Natural killer cell treated with Interleukin-12 subunit alpha and Interleukin-12 subunit beta and Interleukin-15 and Interleukin-18, amount 100 ng/mL, for 72 hours (primary cell): ENCODE measurements around the gene NBAS. TPM values are rescaled to one million over a fixed set of nuclear protein-coding genes. Genes with fewer than 3 reads are reported as not detected.
A peak's percentile ranks its signal among the peaks of the same experiment; 100 is the strongest.

Experiments
- ATAC-seq, 2 donors: fragments of 150-1000 bp; cut with Tn5 transposase in 1 of 2; sonication (Bioruptor Pico), chemical (Tn5 transposase) in 1 of 2; 2 replicates each; pipeline ENCODE4 v1.10.0; 2021
- DNase-seq: peaks from one replicate; pipeline ENCODE4 v3.0.0; 2022; ENCODE audit warnings: low spot score
- H3K27ac Mint-ChIP-seq, 2 donors: 1 replicate in 1 of 2; 2 replicates in 1 of 2; pipeline ENCODE4 v1.8.0; 2022; ENCODE audit warnings: mixed read lengths in 2 of 2, mild to moderate bottlenecking in 1 of 2, moderate library complexity in 1 of 2
- H3K27me3 Mint-ChIP-seq, 2 donors: 1 replicate in 1 of 2; 2 replicates in 1 of 2; pipeline ENCODE4 v1.8.0; 2022; ENCODE audit warnings: mixed read lengths in 2 of 2
- H3K36me3 Mint-ChIP-seq: one replicate; pipeline ENCODE4 v1.8.0; 2022; ENCODE audit warnings: mixed read lengths
- H3K4me1 Mint-ChIP-seq, 2 donors: 1 replicate in 1 of 2; 2 replicates in 1 of 2; pipeline ENCODE4 v1.8.0; 2022; ENCODE audit warnings: low read depth in 2 of 2, mixed read lengths in 2 of 2, mild to moderate bottlenecking in 1 of 2
- H3K4me3 Mint-ChIP-seq: one replicate; pipeline ENCODE4 v1.8.0; 2022; ENCODE audit warnings: mixed read lengths
- H3K9me3 Mint-ChIP-seq: 2 replicates; pipeline ENCODE4 v1.8.0; 2022; ENCODE audit warnings: mixed read lengths
- total RNA-seq, 2 donors: library from RNA; stranded (reverse); gene quantifications; one replicate each; pipeline ENCODE4 v1.2.3, GENCODE V29; 2022

Gene NBAS
- total RNA-seq, 2 donors from 2014 or later, result 39.0 to 49.5 TPM

DNA sequence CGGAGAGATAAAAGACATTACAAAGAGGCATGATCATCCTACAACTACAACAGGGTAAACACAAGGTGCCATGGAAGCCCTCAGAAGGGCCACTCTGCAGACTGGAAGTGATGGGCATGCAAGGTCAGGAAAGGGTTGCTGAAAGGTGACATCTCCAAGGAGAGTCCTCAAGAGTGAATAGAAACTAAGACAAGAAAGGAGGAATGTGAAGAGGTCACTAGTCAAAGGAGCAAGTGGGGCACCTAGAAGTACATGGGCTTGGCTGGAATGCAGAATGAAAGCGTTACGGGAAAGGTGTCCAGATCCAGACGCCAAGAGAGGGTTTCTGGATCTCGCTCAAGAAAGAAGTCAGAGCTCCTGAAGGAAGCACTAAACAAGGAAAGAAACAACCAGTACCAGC, 314.3 kb downstream of the NBAS start:
- peaks cover 23% of the 10 kb centered on the region for H3K36me3 Mint-ChIP-seq
- no peak overlapping the region for H3K27ac Mint-ChIP-seq
- no peaks in the 10 kb centered on the region for H3K27me3 Mint-ChIP-seq
- no peaks in the 10 kb centered on the region for H3K9me3 Mint-ChIP-seq
- no peak overlapping the region for H3K4me3 Mint-ChIP-seq
- peaks cover 29 to 36% of the 10 kb centered on the region in 2 donors for H3K4me1 Mint-ChIP-seq
- DNase-seq (no peak), ATAC-seq (no peak)

DNA sequence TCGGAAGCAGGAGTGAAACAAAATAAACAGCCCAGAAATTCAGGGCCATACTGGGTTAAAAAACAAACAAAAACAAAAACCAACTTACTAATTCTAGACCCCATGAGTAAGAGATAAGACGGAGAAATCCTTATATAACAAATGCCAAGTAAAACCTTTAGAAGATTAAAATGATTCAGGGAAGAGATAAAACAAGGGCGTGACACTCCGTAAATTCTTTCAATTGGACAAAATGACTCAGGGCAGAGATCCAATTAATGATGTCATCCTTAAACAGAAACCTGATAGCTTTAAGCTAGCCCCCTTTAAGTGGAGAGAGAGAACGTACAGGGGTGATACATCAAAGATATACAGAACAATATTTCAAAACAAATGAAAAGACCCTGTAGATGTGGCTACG, 317.4 kb downstream of the NBAS start:
- DNase-seq, result no peak
- Mint-ChIP-seq H3K27me3 (no peaks in the 10 kb centered on the region), H3K9me3 (no peaks in the 10 kb centered on the region), H3K27ac (no peak overlapping the region), H3K36me3 (peaks cover 5% of the 10 kb centered on the region), H3K4me1 (peaks cover 29 to 34% of the 10 kb centered on the region in 2 donors), H3K4me3 (no peak overlapping the region)
- ATAC-seq, result no peak

DNA sequence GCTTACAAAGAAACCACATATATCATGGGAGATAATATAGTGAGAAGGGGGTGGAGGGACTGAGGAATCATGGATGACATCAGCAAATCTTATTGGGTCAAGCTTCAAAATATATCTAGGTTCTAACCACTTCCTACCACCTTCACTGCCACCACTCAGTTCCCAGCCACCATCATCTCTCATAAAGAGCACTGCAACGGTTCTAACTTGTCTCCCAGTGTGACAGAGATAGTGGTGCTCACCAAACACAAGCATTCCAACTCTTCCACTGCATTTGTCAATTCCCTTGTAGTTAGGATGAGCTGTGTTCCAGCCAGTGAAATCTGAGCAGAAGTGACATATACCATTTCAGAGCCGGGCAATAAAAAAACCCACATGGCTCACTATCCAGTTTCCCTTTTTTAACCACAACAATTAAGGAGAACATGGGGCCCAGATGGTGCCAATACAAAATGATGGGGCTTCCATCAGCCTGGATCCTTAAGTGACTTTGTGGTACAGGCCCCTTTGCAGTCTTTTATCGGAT, 318.1 kb downstream of the NBAS start:
- H3K9me3 Mint-ChIP-seq, result no peaks in the 10 kb centered on the region
- H3K27me3 Mint-ChIP-seq, result no peaks in the 10 kb centered on the region
- peak in 1 of 2 donors; percentile 70 for ATAC-seq
- no peak overlapping the region for H3K4me3 Mint-ChIP-seq
- peaks cover 9% of the 10 kb centered on the region for H3K36me3 Mint-ChIP-seq
- H3K4me1 Mint-ChIP-seq, result peaks cover 24 to 31% of the 10 kb centered on the region in 2 donors
- peak overlapping the region in 1 of 2 donors; percentile 12 for H3K27ac Mint-ChIP-seq
- DNase-seq, result no peak

DNA sequence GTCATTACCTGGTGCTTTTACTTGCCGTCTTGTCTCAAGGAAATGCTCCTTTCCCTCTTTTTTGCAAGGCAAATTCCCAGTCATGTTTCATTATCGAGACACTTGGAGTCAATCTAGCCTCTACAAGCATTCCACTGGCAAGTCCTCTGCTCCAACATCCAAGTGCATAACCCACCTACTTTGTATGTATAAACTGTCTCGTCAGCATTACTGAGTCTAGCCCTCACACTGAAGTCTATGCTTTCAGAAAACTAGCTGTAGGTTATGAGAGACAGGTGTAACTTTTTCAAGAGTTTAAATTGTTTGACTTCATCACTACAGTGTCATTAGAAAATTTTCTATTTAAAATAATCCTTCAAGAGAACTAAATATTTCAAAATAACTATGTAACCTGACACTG, 319.2 kb downstream of the NBAS start:
- Mint-ChIP-seq H3K4me1 (peaks cover 21 to 28% of the 10 kb centered on the region in 2 donors), H3K27me3 (no peaks in the 10 kb centered on the region), H3K27ac (peak overlapping the region in 1 of 2 donors; percentile 24), H3K4me3 (no peak overlapping the region), H3K9me3 (no peaks in the 10 kb centered on the region), H3K36me3 (peaks cover 11% of the 10 kb centered on the region)
- no peak for DNase-seq
- ATAC-seq, result no peak

DNA sequence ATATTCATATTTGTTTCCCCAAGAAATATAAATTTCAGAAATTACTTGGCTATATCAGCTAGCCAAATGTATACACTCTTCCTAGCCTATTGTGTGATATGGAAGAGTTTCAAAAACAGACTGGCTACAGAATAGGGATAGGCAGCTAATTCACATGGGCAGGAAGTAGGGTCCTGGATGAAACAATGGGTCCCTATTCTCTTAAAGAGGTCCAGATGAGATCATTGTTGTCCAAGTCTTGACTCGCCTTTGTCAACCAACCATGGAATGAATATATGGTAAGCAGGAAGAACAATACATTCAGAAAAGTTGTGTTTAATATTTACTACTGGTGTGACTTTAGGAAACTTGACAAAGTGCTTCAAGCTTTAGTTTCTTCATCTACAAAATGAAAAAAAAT, 319.9 kb downstream of the NBAS start:
- no peak for DNase-seq
- Mint-ChIP-seq H3K9me3 (no peaks in the 10 kb centered on the region), H3K27ac (no peak overlapping the region)

DNA sequence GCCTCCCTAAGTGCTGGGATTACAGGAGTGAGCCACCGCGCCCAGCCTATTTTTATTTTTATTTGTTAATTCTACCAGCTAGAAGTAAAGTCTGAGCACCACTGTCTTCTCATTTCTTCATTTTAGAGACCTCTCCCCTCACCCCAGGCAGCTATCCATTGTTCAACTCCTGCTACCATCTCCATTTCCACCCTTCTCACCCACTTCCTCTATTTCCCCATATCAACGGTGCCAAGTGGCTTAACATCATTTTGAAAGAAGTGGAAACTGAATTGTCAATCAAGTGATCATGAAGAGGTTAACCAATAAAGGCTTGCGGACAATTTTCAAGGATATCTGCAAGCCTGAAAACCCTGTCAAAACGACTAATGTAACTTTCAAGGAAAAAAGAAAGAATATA, 323.1 kb downstream of the NBAS start:
- Mint-ChIP-seq H3K4me1 (peaks cover 14 to 20% of the 10 kb centered on the region in 2 donors), H3K27ac (no peak overlapping the region), H3K9me3 (no peaks in the 10 kb centered on the region), H3K4me3 (no peak overlapping the region), H3K27me3 (no peaks in the 10 kb centered on the region), H3K36me3 (peaks cover 6% of the 10 kb centered on the region)
- ATAC-seq (no peak), DNase-seq (no peak)

More for the DNA sequence above, 319.9 kb downstream of the NBAS start:
- ATAC-seq, result no peak
- H3K4me3 Mint-ChIP-seq, result no peak overlapping the region
- no peaks in the 10 kb centered on the region for H3K27me3 Mint-ChIP-seq
- H3K36me3 Mint-ChIP-seq, result peaks cover 6% of the 10 kb centered on the region
- H3K4me1 Mint-ChIP-seq, result peaks cover 14 to 22% of the 10 kb centered on the region in 2 donors

DNA sequence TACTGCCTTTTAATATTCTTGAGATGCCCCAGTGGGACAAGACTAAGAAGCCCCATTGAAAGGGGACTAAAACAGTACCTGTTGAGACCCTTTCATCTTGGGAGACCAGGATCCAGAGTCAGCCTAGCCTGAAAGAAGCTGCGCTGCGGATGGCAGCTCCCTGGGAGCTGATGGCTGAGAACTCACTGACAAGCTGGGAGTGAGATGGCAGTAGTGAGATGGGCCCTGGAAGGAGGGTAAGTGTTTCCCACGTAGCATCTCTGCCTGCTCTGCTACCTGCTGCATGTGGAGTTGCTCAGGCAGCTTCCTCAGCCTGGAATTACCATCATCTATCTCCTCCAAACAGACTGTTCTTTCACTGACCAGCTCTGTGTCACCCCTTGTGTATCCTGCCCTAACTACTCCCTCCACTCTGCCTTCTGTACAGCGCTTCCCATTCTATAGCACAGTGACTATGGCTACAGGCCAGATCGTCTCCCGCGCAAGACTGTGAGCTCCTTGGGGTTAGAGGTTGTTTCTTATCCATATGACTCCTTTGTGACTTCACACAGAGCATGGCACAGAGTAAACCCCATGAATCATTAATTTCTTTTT, 330.4 kb downstream of the NBAS start:
- DNase-seq (no peak), ATAC-seq (no peak)
- Mint-ChIP-seq H3K4me3 (no peak overlapping the region), H3K27ac (no peak overlapping the region), H3K4me1 (peaks cover 8 to 12% of the 10 kb centered on the region in 2 donors), H3K36me3 (peaks cover 19% of the 10 kb centered on the region), H3K9me3 (no peaks in the 10 kb centered on the region), H3K27me3 (no peaks in the 10 kb centered on the region)

DNA sequence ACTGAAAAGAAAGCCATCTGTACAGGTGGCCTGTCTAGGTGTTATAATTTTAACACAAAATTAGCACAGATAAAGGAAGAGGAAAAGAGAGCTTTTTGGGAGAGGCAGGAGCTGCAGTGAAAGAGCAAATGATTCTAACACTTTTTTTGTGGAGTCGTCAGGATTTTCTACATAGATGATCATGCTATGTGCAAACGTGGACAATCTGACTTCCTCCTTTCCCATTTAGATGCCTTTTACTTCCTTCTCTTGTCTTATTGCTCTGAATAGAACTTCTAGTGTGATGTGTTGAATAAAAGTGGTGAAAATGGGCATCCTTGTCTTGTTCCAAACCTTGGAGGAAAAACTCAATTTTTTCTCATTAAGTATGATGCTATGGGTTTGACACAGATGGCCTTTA, 334.5 kb downstream of the NBAS start:
- Mint-ChIP-seq H3K27ac (no peak overlapping the region), H3K27me3 (no peaks in the 10 kb centered on the region), H3K9me3 (no peaks in the 10 kb centered on the region), H3K4me3 (no peak overlapping the region), H3K4me1 (no peaks in the 10 kb centered on the region), H3K36me3 (peaks cover 19% of the 10 kb centered on the region)
- no peak for DNase-seq
- no peak for ATAC-seq

DNA sequence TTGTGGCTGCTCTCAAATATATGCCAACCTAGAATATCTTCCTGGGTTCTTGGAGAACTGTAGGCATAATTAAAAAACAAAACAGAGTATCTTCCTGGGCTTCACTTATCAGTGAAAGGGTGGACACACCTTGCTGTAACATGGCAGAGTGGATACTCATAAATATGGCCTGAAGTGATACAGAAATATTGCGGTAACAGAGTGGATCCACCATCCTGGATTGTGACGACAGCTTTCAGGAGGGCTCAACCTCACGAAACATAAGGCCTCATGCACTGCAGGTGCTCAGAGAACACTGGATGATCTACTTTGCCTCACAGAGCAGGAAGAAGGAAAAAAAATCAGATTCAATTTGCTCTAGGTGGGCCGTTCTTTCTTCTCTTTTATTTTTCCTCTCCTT, 336.0 kb downstream of the NBAS start:
- no peaks in the 10 kb centered on the region for H3K27me3 Mint-ChIP-seq
- peaks cover 19% of the 10 kb centered on the region for H3K36me3 Mint-ChIP-seq
- H3K4me3 Mint-ChIP-seq, result no peak overlapping the region
- no peak for ATAC-seq
- no peaks in the 10 kb centered on the region for H3K9me3 Mint-ChIP-seq
- H3K4me1 Mint-ChIP-seq, result no peaks in the 10 kb centered on the region
- H3K27ac Mint-ChIP-seq, result no peak overlapping the region
- no peak for DNase-seq

DNA sequence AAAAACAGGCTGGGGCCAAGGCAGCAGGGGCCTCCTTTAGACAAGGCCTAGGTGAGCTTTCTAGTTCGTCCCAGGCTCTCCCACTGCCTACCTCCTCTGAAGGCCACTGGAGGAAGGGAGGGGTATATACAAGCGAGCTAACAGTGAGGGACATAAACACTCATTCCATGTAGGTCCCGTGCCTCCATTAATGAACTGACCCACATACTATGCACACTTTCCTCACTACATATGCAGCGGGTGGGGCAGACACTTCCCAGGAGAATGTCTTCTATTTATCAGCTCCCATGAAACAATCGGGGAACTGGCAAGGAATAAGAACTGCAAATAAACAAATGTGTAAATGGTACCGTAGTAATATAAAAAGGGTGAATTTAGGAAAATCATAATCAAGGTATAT, 336.5 kb downstream of the NBAS start:
- DNase-seq (no peak), ATAC-seq (no peak)
- Mint-ChIP-seq H3K27ac (no peak overlapping the region), H3K4me3 (no peak overlapping the region), H3K4me1 (no peaks in the 10 kb centered on the region), H3K9me3 (no peaks in the 10 kb centered on the region), H3K36me3 (peaks cover 19% of the 10 kb centered on the region), H3K27me3 (no peaks in the 10 kb centered on the region)

DNA sequence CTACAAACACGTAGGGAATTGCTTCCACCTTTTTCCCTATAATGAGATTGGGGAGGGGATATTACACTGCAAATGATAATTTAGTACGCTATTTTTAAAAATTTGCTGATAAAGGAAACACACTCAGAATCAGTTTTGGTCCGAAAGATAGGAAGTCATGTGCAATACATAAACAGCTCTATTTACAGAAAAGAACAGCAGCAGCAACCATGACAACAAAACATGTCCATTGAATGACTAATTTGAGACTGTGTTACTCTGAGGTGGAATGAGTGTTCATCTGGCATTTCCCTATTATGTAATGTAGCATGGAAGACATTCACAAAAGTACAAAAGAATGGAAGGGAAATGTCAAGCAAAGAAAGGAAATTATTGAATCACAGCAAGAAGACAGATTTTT, 337.2 kb downstream of the NBAS start:
- Mint-ChIP-seq H3K4me1 (no peaks in the 10 kb centered on the region), H3K27me3 (no peaks in the 10 kb centered on the region), H3K27ac (no peak overlapping the region), H3K36me3 (peaks cover 19% of the 10 kb centered on the region), H3K9me3 (no peaks in the 10 kb centered on the region), H3K4me3 (no peak overlapping the region)
- DNase-seq (no peak), ATAC-seq (no peak)

DNA sequence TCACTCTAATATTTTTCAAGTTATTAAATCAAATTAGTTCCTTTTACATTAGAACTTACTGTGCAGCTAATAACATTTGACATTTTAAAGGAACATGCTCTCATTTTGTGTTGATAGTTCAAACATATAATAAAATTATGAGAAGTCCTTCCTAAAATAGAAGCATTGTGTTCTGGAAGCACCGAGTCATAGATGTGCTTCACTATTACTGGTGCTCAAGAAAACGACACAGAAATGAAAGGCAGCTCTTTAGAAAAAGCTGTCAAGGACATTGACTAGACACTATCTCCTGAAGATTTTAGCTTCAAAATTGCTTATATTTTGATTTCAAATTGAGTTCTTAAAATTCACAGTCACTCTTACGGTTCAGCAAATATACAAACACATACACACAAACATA, 338.3 kb downstream of the NBAS start:
- Mint-ChIP-seq H3K27me3 (no peaks in the 10 kb centered on the region), H3K4me1 (no peaks in the 10 kb centered on the region), H3K9me3 (no peaks in the 10 kb centered on the region), H3K27ac (no peak overlapping the region), H3K36me3 (peaks cover 10% of the 10 kb centered on the region), H3K4me3 (no peak overlapping the region)
- DNase-seq, result no peak
- no peak for ATAC-seq

DNA sequence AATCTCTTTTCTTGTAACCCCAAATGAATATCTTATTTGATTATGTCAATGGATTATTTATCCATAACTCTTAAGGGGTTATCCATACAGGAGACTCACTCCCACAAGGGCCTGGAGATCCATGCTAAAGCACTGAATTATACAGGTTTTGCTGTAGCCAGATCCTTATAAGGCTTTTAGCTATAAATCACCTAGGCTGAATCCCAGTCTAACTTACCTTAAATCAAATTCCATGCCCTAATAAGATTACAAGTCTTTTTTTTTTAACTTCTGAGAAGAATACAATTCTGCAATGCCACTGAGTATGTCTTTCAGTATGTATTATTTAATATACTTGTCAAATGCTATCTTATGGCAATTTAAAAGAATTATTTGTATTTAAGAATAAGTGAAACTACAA, 340.5 kb downstream of the NBAS start:
- H3K27me3 Mint-ChIP-seq, result no peaks in the 10 kb centered on the region
- H3K9me3 Mint-ChIP-seq, result no peaks in the 10 kb centered on the region
- H3K4me1 Mint-ChIP-seq, result no peaks in the 10 kb centered on the region
- H3K27ac Mint-ChIP-seq, result no peak overlapping the region
- ATAC-seq (no peak), DNase-seq (no peak)
- no peak overlapping the region for H3K4me3 Mint-ChIP-seq
- H3K36me3 Mint-ChIP-seq, result peaks cover 8% of the 10 kb centered on the region

DNA sequence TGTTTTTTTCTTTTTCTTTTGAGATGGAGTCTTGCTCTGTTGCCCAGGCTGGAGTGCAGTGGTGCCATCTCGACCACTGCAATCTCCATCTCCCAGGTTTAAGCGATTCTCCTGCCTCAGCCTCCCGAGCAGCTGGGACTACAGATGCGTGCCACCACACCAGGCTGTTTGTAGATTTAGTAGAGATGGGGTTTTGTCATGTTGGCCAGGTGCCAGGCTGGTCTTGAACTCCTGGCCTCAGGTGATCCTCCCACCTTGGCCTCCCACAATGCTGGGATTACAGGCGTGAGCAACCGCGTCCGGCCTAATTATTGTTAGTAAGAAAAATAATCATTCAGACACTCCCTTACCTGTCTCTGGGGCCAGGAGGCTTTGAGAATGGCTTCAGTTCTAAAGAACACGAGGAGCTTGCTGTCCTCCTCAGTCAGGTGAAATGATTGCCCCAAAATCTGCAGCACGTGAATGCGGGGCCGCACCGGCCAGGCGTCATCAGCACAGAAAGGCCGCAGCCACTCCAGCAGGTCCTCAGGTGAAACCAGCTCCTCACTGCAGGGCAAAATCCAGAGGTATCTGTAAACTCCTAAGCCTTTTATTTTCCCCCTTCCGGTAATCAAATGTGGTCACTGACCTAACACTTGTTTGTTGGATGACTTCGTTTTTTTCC, 342.6 kb downstream of the NBAS start:
- ATAC-seq (no peak), DNase-seq (no peak)
- no peaks in the 10 kb centered on the region for H3K9me3 Mint-ChIP-seq
- no peak overlapping the region for H3K27ac Mint-ChIP-seq
- H3K4me3 Mint-ChIP-seq, result no peak overlapping the region
- H3K36me3 Mint-ChIP-seq, result peaks cover 11% of the 10 kb centered on the region
- no peaks in the 10 kb centered on the region for H3K27me3 Mint-ChIP-seq
- H3K4me1 Mint-ChIP-seq, result no peaks in the 10 kb centered on the region
